Activated CD4-positive, alpha-beta T cell treated with anti-CD3 and anti-CD28 coated beads, Interleukin-2, amount 50 U/mL, for 16 hours (primary cell): ENCODE measurements around the gene UGT1A6.

Experiments used
- DNase-seq: peaks from one replicate; pipeline ENCODE4 v3.0.0-alpha.2; 2020

Gene UGT1A6

DNA sequence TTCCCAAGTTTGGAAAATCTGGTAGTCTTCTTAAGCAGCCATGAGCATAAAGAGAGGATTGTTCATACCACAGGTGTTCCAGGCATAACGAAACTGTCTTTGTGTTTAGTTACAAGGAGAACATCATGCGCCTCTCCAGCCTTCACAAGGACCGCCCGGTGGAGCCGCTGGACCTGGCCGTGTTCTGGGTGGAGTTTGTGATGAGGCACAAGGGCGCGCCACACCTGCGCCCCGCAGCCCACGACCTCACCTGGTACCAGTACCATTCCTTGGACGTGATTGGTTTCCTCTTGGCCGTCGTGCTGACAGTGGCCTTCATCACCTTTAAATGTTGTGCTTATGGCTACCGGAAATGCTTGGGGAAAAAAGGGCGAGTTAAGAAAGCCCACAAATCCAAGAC is 79.5 kb downstream of the UGT1A6 start:
- DNase-seq = no peak

DNA sequence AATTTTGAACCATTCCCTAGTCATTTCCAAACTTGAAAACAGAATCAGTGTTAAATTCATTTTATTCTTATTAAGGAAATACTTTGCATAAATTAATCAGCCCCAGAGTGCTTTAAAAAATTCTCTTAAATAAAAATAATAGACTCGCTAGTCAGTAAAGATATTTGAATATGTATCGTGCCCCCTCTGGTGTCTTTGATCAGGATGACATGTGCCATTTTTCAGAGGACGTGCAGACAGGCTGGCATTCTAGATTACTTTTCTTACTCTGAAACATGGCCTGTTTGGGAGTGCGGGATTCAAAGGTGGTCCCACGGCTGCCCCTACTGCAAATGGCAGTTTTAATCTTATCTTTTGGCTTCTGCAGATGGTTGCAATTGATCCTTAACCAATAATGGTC is 79.9 kb downstream of the UGT1A6 start:
- DNase-seq = no peak

DNA sequence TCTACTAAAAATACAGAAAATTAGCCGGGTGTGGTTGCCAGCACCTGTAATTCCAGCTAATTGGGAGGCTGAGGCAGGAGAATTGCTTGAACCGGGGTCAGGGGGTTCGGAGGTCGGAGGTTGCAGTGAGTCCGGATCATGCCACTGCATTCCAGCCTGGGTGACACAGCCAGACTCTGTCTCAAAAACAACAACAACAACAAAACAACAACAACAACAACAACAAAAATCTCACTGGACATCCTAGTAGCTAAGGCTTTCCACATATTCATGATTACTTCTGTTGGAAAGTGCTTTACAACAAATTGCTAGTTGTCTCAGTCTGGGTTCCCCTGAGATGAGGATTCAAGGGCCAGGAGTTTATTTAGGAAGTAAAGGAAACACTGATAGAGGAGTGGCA is 81.2 kb downstream of the UGT1A6 start:
- no peak for DNase-seq

DNA sequence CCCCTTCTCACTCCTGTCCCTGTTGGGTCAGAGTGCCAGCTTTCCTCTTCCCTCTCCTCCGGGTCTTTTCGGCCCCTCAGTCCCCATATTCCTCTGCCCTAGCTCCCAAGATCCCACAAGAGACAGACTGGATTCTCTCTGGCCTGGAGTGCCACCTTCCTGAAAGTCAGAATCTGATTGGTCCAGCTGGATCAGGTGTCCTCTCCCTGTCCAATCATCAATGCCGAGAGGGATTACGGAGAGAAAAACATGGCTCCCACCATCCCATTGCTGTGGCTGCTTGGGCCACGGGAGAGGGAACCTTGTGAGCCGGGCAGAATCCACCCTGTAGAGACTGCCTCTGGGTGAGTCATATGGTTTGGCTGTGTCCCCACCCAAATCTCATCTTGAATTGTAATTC is 82.7 kb downstream of the UGT1A6 start:
- DNase-seq = no peak

DNA sequence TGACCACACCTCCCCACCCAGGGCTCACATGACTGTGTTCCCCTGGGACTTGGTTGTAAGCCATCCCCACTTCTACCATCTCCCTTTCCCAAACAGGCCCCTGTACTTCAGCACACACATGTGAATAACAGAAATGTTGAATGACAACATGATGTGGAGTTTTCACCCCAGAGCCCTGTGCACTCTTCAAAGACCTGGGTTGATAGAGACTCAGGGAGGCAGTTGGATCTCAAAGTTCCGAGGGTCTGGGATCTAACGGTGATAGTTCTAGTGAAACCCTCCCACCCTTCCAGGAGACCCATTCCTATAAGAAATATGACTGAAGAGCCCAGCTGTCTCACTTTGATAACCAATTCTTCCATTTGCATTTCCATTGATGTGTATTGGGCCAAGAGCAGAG is 85.3 kb downstream of the UGT1A6 start, which contains the start of gene MROH2A:
Gene MROH2A, plus strand, starts transcription at position 301 of the 400 bp plus-strand sequence. CDS start 1,029 bp downstream, outside the sequence.
- DNase-seq = no peak

DNA sequence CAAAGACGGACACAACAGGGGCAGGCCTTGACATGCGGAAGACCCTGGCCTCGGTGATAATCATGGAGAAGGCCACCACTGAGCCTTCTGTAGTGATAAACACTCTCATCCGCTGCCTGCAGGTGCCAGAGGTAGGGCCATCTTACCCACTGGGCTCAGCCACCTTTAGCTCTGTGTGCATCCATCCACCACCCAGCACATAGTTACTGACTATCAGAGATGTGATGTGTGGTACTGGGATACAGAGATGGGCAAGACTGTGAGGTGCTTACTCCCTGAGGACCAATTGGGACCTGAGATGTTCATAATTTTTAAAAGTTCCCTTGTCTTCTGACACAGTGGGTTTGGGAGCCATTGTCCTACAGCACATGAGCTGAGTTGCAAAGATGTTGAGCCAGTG is 87.0 kb downstream of the UGT1A6 start:
- no peak for DNase-seq

DNA sequence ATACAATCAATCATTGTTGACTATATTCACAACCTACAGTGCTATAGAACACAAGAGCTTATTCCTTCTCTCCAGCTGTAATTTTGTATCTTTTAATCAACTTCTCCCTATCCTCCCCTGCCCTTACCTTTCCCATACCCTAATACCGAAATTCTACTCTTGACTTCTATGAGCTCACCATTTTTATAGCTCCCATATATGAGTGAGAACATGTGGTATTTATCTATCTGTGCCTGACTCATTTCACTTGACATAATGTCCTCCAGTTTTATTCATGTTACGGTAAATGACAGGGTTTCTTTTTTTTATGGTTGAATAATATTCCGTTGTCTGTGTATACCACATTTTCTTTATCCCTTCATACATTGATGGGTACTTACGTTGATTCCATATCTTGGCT is 88.1 kb downstream of the UGT1A6 start:
- no peak for DNase-seq

DNA sequence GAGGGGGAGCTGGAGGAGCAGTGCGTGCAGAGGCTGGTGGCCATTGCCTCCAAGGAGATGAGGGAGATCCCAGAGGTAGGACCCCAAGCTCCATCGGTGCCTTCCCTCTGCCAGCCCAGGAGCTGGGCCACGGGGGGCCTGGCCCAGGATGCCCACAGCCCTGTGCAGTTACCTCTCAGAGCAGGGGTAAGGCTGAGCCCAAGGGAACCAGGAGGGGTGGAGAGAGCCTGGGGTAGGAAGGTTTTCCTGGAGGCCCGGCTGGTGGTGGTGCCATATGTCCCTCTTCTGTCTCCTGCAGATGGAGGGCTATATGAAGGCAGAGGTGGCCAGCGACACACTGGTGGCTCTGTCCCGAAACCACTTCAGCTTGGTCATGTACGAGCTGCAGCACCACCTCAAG is 96.9 kb downstream of the UGT1A6 start:
- DNase-seq = no peak

DNA sequence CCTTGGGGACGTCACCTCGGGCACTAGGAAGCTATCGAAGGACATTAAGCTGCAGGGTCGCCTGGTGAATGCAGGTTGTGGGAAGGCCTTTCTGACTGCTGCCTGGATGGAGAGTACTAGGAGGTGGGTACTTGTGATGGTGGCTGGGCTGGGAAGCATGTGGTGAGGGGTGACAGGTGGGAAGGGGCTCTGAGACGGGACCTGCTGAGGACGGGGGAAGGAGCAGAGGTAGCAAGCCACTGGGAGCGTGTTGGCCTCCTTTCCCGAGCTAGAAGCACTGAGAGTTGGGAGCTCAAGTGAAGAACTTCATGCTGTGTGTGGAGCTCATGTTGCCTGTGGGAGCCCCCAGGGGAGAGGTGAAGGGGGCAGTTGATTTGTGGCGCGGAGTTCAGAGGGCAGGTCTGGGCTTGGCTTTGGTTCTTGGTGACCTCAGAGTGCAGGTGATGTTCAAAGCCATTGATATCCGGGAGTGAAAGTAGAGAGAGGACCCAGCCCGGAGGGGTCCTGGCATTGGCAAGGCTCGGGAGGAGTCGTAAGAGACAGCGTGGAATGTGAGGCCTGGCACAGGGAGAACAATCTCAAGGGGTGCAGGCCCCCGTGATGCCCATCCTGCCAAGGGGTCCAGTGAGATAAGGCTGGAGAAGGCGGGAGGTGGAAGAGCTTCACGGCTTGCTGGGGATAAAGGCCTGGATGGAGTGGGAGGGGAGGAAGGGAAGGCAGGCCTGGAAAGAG is 98.6 kb downstream of the UGT1A6 start:
- DNase-seq = no peak

DNA sequence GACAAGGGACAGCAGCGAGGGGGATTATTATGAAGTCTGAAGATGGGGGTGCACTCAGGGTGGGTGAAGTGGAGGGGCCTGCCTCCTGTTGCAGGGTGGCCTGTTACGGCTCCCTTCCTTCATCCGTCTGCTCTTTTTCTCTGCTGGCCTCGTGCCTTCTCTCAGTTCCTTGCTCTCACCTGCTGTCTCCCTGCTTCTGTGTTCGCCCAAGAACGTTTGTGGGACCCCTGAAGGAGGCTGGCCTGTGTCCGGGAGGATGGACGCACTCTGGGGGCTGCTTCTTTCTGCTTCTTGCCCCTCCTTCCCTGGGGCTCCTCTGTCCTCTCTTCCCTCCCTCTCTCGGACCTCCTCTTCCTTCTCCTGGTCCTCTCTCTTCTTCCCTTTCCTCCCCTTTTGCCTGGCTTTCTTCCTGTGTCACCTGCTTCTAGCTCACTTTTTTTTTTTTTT is 99.2 kb downstream of the UGT1A6 start:
- DNase-seq = no peak

DNA sequence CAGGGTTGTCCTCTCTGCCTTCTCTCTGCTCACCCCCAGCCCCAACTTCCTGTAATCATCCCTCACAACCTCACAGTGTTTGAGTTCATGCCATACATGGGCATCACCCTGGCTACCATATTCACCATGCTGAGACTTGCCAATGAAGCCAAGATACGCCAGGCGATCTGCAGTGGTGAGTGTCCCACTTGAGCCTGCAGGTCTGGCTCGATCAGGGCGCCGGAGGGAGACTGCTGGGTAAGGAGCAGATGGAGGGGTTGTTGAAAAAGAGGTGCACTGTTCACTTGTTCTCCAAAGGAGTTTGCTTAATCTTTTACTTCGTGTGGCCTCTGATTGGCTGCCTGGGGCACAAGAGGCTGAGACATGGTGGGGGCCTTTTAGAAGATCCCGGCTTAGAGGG is 100.0 kb downstream of the UGT1A6 start:
- DNase-seq = no peak

DNA sequence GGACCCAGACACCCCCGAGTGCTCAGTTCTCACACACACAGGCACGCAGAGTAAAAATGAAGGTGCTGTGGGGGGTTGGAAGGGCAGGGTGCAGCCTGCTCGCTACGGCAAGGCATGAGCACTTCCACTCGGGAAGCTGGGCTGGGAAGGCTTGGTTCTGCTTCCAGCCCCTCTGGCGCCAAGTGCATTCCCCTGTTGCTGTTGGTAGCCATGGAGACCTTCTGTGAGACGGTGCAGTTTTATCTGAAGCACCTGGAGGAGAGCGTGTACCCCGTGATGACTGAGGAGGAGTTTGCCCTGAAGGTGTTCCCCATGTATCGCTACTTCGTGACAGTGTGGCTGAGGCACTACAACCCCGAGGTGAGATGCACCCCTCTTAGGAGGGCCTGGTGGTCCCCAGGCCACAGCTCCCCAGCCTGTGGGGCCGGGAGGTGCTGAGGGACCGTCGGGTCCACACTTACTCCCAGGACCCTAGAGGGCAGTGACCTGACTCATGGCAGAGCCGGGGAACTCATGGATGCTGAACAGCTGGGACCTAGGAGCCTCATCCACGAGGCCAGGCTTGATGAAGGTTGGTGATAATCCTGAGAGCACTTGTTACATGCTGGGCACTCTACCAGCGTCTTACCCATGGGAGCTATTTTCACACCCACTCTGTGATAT is 100.9 kb downstream of the UGT1A6 start:
- DNase-seq = no peak

DNA sequence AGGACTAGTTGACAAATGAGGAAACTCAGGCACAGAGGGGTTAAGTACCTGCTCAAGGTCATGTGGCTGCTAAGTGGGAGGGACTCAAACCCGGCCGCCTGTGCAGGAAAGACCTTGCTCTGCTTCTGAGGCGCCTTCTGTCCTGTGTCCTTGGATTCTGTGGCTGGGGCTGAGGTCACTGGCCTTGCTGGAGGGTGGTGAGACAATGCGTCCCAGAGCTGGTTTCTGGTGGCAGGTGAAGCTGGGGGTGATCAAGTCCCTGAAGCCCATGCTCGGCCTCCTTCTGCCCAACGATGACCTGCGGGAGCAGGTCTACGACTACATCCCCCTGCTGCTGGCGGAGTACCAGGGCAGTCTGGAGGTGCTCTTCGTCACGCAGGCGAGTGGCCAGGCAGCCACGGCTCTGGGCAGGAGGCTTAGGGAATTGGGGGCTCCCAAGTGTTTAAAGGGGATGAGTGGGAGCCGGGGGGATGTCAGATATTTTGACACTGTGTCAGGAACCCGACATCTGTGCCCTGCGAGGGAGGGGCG is 101.5 kb downstream of the UGT1A6 start:
- no peak for DNase-seq

DNA sequence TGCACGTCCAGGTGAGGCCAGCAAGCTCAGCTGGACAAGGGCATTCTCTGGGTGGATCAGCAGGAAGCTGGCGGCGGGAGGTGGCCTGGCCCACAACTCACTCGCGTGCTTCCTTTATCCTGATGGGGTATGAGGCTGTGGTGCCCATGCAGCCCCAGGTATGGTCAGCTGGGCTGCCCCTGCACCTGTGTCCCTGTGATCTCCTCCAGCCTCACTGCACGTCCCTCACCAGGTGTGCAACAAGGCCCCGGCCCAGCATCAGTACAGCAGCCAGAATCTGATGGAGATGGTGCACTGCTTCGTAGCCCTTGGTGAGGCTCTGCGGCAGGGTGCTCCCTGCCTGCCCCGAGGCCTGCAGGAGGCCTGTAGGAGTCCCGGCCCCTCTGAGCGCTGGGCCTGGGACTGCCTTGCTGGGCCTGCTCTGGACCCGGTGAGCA is 103.1 kb downstream of the UGT1A6 start:
- no peak for DNase-seq

DNA sequence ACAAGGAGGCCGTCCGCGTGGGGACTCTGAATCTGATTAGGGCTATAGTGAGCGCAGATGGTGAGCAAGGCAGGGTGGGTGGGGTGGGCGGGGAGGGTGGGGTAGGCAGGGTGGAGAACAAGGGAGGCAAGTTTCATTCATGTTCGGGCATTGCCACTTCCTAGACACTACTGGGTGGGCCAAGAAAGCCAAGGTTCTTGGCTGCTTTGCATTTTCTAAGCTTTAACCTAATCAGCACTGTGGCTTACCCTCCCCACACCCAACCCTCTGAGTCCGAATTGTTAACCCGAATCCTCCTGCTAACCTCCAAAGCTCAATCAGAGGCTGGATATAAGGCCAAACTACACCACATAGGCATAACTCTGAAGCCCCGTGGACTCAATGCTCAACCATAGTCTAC is 103.6 kb downstream of the UGT1A6 start:
- no peak for DNase-seq

DNA sequence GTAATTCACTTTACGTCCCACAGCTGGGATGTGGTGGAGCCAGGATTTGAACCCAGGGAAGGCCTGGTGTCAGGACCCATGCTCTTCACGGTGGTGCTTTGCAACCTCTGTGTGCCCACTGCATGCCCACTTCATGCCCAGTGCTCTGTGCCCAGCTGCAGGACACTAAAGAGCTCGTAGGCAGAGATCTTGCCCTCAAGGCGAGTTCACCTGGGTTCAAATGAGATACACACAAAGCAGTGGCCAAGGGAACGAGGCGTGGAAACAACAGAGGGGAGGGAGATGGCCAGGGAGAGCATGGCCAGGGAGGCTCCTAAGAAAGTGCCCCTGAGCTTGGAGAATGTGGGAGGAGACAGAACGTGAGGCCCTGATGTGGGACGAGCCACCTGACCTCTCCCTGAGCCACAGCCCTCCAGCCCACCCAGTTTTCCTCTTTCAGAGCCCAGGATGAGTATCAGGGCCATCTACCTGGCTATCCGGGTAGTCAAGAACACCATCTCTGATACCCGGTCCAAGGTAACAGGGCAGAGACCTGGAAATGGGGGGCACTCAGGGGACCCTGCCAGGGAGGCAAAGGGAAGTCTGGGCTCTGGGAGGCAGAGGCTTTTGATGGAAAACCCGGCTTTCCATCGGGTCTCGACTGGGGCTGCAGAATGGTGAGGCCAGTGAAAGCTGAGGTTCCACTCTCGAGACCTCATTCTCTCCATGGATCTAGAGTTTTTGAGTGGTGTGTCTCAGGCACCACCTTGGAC is 105.8 kb downstream of the UGT1A6 start:
- DNase-seq = no peak

DNA sequence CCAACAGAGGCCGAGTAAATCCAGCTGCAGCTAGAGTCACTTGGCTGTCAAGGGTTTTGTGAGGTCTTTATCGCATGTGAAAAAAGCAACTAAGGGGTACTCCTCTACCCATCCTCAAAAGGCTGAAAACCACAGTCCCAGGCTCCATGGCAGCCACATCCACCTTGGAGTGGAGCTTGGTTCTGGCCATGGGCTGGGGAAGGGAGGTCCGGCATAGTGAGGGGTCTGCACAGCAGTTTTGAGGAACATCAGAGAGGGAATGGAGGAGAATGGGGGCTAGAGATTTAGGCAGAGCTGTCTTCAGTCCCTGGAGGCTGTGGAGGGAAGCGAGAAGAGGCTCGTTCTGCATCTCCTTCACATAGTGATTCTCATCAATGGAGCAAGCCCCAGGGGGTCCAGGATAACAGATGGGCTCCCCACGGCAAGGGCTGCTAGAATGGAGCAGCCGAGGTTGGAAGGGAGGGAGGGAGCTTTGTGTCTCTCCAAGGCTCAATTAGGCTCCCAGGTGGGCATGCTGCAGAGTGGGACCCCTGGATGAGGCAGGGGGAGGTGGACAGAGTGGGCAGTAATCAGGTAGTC is 106.5 kb downstream of the UGT1A6 start:
- DNase-seq = no peak

DNA sequence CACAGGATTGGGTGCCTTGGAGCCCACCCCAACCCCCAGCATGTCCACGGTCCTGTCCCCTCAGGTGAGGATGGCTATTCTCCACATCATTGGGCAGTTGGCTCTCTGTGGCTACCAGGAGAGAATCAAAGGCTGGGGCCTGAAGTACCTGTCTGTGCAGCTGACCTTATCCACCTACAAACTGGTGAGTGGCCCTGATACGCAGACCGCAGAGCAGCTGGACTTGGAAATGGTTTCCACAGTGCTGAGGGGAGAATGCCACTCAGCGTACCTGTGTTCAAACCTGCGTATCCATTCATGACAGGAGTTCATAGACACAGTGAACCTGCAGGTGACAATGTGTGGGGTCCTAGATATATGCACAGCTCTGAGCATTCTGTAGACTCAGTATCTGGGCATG is 107.0 kb downstream of the UGT1A6 start:
- DNase-seq = no peak

DNA sequence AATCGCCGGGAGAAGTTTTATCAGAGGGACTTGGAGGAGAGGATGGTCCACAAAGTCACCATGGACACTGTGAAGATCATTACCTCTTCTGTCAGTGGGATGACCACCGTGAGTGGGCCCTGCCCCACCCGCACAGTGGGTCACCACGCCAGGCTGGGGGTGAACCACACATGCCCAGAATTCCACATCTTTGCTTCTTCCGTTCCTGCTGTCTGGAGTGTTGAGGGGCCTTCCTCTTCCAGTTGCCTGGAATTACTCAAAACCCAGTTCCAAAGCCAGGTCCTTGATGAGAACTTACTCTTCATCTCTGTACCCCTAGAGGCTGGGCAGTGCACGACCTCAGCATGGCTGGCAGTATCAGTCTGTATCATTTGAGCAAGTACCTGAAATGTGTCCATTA is 107.5 kb downstream of the UGT1A6 start:
- DNase-seq = no peak

DNA sequence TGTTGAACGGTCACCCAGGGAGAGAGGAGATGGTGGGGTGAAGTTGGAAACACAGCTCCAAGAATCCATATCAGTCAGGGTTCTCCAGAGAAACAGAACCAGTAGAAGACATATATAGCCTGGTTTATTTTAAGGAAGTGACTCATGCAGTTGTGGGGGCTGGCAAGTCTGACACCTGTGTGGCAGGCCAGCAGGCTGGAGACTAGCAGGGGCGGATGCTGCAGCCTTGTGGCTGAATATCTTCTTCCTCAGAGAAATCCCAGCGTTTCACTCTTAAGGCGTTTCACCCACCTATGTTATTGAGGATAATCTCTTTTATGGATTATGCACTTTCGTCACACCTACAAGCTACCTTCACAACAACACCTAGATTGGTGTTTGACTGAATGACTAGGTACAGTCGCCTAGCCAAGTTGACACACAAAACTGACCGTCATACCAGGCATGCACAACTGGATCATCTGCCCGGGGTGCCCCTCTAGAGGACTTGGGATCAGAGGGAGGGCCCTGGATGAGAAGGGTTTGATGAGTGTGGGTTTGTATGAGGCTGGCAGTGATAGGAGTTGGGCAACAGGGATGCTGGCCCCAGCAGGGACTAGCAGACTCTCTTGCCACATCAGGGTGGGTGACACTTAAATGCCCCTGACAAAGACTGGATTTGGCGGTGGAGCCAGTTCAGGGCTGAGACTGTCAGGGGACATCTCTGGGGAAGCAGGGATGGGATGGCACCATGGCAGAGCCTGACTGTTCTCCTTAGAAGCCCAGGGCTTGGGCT is 108.9 kb downstream of the UGT1A6 start:
- DNase-seq = peak; percentile 5

DNA sequence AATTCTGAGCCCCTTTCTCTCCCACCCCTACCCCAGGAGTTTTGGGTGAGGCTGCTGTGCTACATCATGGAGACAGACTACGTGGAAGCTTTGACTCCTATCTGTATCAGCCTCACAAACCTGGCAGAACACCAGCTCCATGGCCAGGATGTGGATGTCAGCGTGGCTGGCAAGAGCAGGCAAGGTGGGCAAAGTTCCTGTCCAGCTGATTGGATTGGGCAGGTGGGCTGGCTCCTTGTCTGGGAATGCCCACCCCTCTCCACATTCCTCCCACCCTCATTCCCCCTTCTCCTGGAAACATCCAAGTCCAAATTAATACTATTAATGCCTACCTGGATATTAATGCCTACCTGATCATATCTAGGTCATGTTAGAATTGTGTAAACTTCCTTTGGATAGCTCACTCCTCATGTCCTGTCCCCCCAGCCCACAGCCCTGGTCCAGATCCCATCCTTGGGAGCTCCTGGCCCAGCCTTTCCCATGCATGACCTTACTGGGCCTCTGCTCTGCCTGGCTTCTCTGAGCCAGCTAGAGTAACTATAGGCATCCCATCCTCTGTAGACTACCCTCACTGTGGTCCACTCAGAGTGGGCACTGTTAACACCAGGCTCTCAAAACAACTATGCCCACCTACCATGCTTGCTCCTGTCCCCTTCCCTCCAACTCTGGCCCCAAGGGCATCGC is 109.6 kb downstream of the UGT1A6 start:
- no peak for DNase-seq
